ENCODE results near the gene SEPTIN7.

Gene SEPTIN7

GRCh38 chr7:35839860-35840854, 39.3 kb downstream of the SEPTIN7 start:
- no peak for DNase-seq

- DNase-seq: no peak
Observed at GRCh38 chr7:35846816-35847412, 46.1 kb downstream of the SEPTIN7 start.

- DNase-seq: no peak
Observed at GRCh38 chr7:35848725-35849124, 47.9 kb downstream of the SEPTIN7 start.

- DNase-seq: no peak
Observed at GRCh38 chr7:35849158-35849831, 48.4 kb downstream of the SEPTIN7 start.

GRCh38 chr7:35849954-35850353, 49.1 kb downstream of the SEPTIN7 start:
- DNase-seq: no peak

Data from effector CD4-positive, alpha-beta T cell (primary cell).